Fibroblast of skin of abdomen (primary cell): Measurements from ENCODE around the gene ATAD2B.
A peak's percentile ranks its signal among the peaks of the same experiment; 100 is the strongest.

Experiments used
- DNase-seq: peaks from one replicate; pipeline ENCODE4 v3.0.0-alpha.2; 2013

The ATAD2B gene

GRCh38 chr2:23912054-23912453 is 14.9 kb downstream of the ATAD2B start:
- DNase-seq: peak; percentile 6

GRCh38 chr2:23905155-23905554 is 21.8 kb downstream of the ATAD2B start:
- DNase-seq: peak; percentile 13

GRCh38 chr2:23904692-23905091 is 22.2 kb downstream of the ATAD2B start:
- DNase-seq: no peak

- no peak for DNase-seq
These were observed 22.7 kb downstream of the ATAD2B start for GRCh38 chr2:23904215-23904614.

- DNase-seq: no peak
These were observed 23.9 kb downstream of the ATAD2B start for GRCh38 chr2:23903034-23903433.

- peak; percentile 37 for DNase-seq
These were observed 24.7 kb downstream of the ATAD2B start for GRCh38 chr2:23901966-23902846.

- peak; percentile 82 for DNase-seq
These were observed 26.2 kb downstream of the ATAD2B start for GRCh38 chr2:23900541-23901322.

- no peak for DNase-seq
These were observed 26.8 kb downstream of the ATAD2B start for GRCh38 chr2:23900133-23900532.

GRCh38 chr2:23871206-23871605 is 55.7 kb downstream of the ATAD2B start:
- no peak for DNase-seq

GRCh38 chr2:23867449-23867848 is 59.5 kb downstream of the ATAD2B start:
- DNase-seq: no peak

GRCh38 chr2:23862716-23863426 is 64.1 kb downstream of the ATAD2B start:
- no peak for DNase-seq

- DNase-seq: no peak
These were observed 65.0 kb downstream of the ATAD2B start for GRCh38 chr2:23861952-23862351.

GRCh38 chr2:23859983-23860382 is 66.9 kb downstream of the ATAD2B start:
- peak; percentile 3 for DNase-seq

GRCh38 chr2:23859234-23859633 is 67.7 kb downstream of the ATAD2B start:
- no peak for DNase-seq

- no peak for DNase-seq
These were observed 76.2 kb downstream of the ATAD2B start for GRCh38 chr2:23850564-23851256.

GRCh38 chr2:23844905-23845304 is 82.0 kb downstream of the ATAD2B start:
- DNase-seq: no peak

GRCh38 chr2:23843051-23843976 is 83.6 kb downstream of the ATAD2B start:
- peak; percentile 26 for DNase-seq

- DNase-seq: no peak
These were observed 86.9 kb downstream of the ATAD2B start for GRCh38 chr2:23839919-23840578.

GRCh38 chr2:23838996-23839395 is 87.9 kb downstream of the ATAD2B start:
- DNase-seq: no peak

- no peak for DNase-seq
These were observed 88.3 kb downstream of the ATAD2B start for GRCh38 chr2:23838581-23838980.

- DNase-seq: no peak
These were observed 89.1 kb downstream of the ATAD2B start for GRCh38 chr2:23837871-23838270.
